DND-41 (cell line): ENCODE results near the gene HOXB4.

Source experiments
- CTCF ChIP-seq: IDR thresholded peaks from 2 replicates; pipeline ENCODE4 v1.5.1; 2012; ENCODE audit warnings: borderline replicate concordance, low read length, moderate library complexity, mild to moderate bottlenecking; ENCODE audit not compliant: poor library complexity, severe bottlenecking; ENCODE audit errors: extremely low read depth
- EZH2 ChIP-seq: IDR thresholded peaks from 3 replicates; pipeline ENCODE4 v1.6.1; 2012; ENCODE audit warnings: borderline replicate concordance, low read depth, mild to moderate bottlenecking, moderate library complexity, low read length, inconsistent platforms; ENCODE audit not compliant: severe bottlenecking

- TF ChIP-seq CTCF (no peak), EZH2 (no peak)
These were observed 47.8 kb downstream of the HOXB4 start for GRCh38 chr17:48530208-48530886.
